ENCODE results near the gene DNASE1. TPM values are rescaled to one million over a fixed set of nuclear protein-coding genes. Genes with fewer than 3 reads are reported as not detected.

DNASE1 gene
- total RNA-seq, 1 donor = 55.2 TPM

GRCh38 chr16:3661922-3662321, 7.4 kb downstream of the DNASE1 start:
- DNase-seq (ENCODE audit: low read depth in 2 of 3, low spot score in 2 of 3) = no peak

GRCh38 chr16:3662601-3663000, 8.1 kb downstream of the DNASE1 start:
- DNase-seq (ENCODE audit: low read depth in 2 of 3, low spot score in 2 of 3) = no peak

GRCh38 chr16:3664187-3664896, 9.9 kb downstream of the DNASE1 start:
- no peak for DNase-seq (ENCODE audit: low read depth in 2 of 3, low spot score in 2 of 3)

DNA sequence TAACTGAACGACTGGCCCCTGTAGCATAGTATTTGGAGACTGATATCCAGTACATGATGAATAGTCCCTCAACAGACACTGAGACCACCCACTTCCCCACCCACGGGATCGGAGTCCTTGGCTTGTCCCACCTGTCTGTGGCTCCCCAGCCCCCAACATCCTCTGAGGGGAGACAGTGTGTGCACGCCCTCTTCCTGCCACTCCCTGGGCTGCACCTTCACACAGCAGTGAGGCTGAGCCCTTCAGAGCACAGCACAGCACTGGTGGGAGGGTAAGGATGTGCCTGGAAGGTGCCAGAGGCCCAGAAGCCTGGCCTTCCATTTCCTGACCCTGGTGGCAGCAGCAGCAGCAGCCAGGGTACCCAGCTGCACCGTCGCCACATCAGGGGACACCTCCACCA, 11.0 kb downstream of the DNASE1 start:
- DNase-seq (ENCODE audit: low read depth in 2 of 3, low spot score in 2 of 3) = no peak

- DNase-seq (ENCODE audit: low read depth in 2 of 3, low spot score in 2 of 3) = no peak
Observed at GRCh38 chr16:3668626-3669025, 14.1 kb downstream of the DNASE1 start.

DNA sequence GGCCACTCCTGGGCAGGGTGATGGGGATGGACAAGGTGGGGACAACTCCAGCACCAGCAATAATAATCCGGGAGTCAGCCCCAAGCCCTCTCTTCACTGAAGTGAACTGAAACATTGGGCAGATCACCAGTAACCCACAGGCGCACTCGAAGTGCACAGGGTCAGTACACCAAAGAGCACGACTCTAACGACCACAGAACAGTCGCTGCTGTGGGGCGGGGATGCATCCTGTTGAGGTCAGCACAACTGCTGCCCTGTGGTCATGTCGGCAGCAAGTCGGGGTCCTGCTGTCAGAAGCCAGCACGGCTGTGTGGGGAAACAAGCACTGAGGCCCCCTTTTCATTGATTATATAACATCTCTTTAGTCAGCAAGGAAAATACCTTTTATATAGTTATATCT, 14.6 kb downstream of the DNASE1 start:
- DNase-seq (ENCODE audit: low read depth in 2 of 3, low spot score in 2 of 3) = peak in 1 of 3 donors; percentile 31

GRCh38 chr16:3670711-3671110, 16.2 kb downstream of the DNASE1 start:
- DNase-seq (ENCODE audit: low read depth in 2 of 3, low spot score in 2 of 3) = no peak

GRCh38 chr16:3671424-3671823, 16.9 kb downstream of the DNASE1 start:
- DNase-seq (ENCODE audit: low read depth in 2 of 3, low spot score in 2 of 3) = no peak

- DNase-seq (ENCODE audit: low read depth in 2 of 3, low spot score in 2 of 3) = no peak
Observed at GRCh38 chr16:3672571-3673041, 18.1 kb downstream of the DNASE1 start.

GRCh38 chr16:3673201-3673600, 18.7 kb downstream of the DNASE1 start:
- no peak for DNase-seq (ENCODE audit: low read depth in 2 of 3, low spot score in 2 of 3)

GRCh38 chr16:3673676-3674377, 19.3 kb downstream of the DNASE1 start:
- no peak for DNase-seq (ENCODE audit: low read depth in 2 of 3, low spot score in 2 of 3)

GRCh38 chr16:3674513-3675295, 20.2 kb downstream of the DNASE1 start:
- no peak for DNase-seq (ENCODE audit: low read depth in 2 of 3, low spot score in 2 of 3)

- no peak for DNase-seq (ENCODE audit: low read depth in 2 of 3, low spot score in 2 of 3)
Observed at GRCh38 chr16:3675601-3676130, 21.2 kb downstream of the DNASE1 start.

- no peak for DNase-seq (ENCODE audit: low read depth in 2 of 3, low spot score in 2 of 3)
Observed at GRCh38 chr16:3677994-3678393, 23.5 kb downstream of the DNASE1 start.

GRCh38 chr16:3681206-3681605, 26.7 kb downstream of the DNASE1 start:
- DNase-seq (ENCODE audit: low read depth in 2 of 3, low spot score in 2 of 3) = no peak

DNA sequence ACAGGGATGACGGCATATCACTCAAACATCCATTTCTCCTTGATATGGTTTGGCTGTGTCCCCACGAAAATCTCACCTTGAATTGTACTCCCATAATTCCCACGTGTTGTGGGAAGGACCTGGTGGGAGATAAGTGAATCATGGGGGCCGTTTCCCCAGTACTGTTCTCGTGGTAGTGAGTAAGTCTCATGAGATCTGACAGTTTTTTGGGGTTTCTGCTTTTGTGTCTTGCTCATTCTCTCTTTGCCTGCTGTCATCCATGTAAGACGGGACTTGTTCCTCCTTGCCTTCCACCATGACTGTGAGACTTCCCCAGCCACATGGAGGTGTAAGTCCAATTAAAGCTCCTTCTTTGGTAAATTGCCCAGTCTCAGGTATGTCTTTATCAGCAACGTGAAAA, 32.5 kb downstream of the DNASE1 start:
- DNase-seq (ENCODE audit: low read depth in 2 of 3, low spot score in 2 of 3) = no peak

GRCh38 chr16:3687792-3688191, 33.3 kb downstream of the DNASE1 start:
- no peak for DNase-seq (ENCODE audit: low read depth in 2 of 3, low spot score in 2 of 3)

DNA sequence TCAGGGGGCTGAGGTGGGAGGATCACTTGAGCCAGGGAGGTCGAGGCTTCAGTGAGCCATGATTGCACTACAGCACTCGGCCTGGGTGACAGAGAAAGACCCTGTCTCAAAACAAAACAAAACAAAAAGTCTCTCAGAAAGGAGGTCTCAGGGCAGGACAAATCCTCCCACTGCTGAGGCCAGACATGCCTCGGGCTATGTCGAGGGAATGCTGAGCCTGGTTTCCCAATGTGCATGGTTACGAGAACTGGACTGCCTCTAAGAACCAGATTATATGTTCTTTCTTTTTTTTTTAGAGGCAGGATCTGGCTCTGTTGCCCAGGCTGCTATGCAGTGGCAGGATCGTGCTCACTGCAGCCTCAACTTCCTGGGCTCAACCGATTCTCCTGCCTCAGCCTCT, 35.2 kb downstream of the DNASE1 start:
- no peak for DNase-seq (ENCODE audit: low read depth in 2 of 3, low spot score in 2 of 3)

DNA sequence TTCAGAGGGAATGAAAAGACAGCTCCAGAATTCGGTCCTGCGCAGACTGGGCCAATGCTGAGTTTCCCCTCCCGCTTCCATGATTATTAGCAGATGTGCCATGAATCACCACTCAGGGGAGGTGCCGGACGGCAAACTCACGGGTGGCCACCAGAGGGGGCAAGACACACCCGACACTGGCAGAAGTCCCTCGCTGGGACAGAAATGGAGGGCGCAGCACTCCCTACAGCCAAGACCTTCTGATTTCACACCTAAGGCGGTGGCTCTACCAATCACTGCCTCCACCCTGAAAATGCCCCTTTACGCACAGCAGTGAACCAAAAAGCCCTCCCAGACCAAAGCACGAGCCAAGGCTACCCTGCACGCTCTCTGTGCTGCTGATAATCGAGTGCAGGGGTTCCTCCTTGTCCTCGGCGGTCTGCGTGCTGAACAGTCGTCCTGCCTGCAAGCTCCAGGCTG, 36.0 kb downstream of the DNASE1 start:
- peak; percentile 51 to 81 (median 78) for DNase-seq (ENCODE audit: low read depth in 2 of 3, low spot score in 2 of 3)

DNA sequence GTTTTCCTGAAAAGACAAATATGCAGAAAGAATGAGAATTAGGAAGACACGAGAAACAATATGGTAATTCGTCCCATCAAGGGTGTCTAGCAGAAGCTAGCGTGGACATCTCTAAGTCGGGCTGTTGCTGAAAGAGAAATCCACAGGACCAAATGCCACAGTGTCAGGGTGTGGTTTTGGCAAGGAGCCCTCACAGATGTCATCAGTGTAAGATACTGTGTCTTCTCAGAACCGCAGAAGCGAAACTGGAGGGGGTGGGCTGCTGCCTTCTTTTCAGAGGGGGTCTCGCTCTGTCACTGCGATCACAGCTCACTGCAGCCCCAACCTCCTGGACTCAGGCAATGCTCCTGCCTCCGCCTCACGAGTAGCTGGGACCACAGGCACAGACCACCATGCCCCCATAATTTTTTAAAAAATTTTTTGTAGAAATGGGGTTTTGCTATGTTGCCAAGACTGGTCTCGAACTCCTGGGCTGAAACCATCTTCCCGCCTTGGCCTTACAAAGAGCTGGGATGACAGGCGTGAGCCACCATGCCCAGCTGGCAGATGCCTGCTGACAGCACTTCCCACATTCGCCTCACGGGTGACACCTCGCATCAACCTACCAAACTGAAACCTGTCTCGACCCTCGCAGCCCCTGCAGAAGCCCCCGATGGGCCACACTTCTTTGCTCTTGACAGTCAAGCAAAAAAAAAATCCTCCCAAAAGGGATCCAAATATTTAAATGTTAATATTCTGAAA, 36.7 kb downstream of the DNASE1 start:
- no peak for DNase-seq (ENCODE audit: low read depth in 2 of 3, low spot score in 2 of 3)

Measured in hematopoietic multipotent progenitor cell (in vitro differentiated cells).